HEK293 (cell line): ENCODE data around the gene SLC38A10.

Experiments used
- CTCF ChIA-PET: fragments of 350-600 bp; formaldehyde crosslinking; extraction: SDS; loops from one replicate; lab custom pipeline; 2021; ENCODE audit warnings: antibody characterized with exemption; lab: Yijun Ruan, JAX
- POLR2A ChIA-PET: fragments of 300-600 bp; formaldehyde crosslinking; extraction: SDS; loops from one replicate; lab custom pipeline; 2020; ENCODE audit warnings: antibody characterized with exemption, inconsistent platforms; lab: Yijun Ruan, JAX
- H3K27ac ChIP-seq: fragments of 200-500 bp; sonication (Bioruptor generic); 2 replicates; pipeline ENCODE4 v1.5.1; 2014; ENCODE audit warnings: low read depth, low read length, control low read depth, inconsistent platforms; ENCODE audit errors: extremely low read depth
- H3K36me3 ChIP-seq, 2 experiments: fragments of 200-500 bp in 1 of 2; sonication (Bioruptor generic) in 1 of 2; 1 replicate in 1 of 2; 2 replicates in 1 of 2; pipeline ENCODE4 v1.5.1; 2014 to 2017; ENCODE audit warnings: inconsistent platforms in 2 of 2, low read length in 2 of 2; ENCODE audit not compliant: control insufficient read depth in 2 of 2, insufficient read depth in 1 of 2
- H3K4me1 ChIP-seq: fragments of 200-500 bp; sonication (Bioruptor generic); 2 replicates; pipeline ENCODE4 v1.5.1; 2014; ENCODE audit warnings: mild to moderate bottlenecking, low read length, inconsistent platforms; ENCODE audit not compliant: control insufficient read depth, insufficient read depth
- H3K4me3 ChIP-seq: 2 replicates; pipeline ENCODE4 v1.5.1; 2011; ENCODE audit warnings: low read depth, mild to moderate bottlenecking, control low read depth, low read length, moderate library complexity
- H3K9me3 ChIP-seq: fragments of 200-500 bp; sonication (Bioruptor generic); 2 replicates; pipeline ENCODE4 v1.5.1; 2014; ENCODE audit warnings: low read depth, low read length, inconsistent platforms; ENCODE audit not compliant: control insufficient read depth, insufficient read depth
- BCL11A ChIP-seq: fragments of 450-650 bp; formaldehyde crosslinking; IDR thresholded peaks from 2 replicates; pipeline ENCODE4 v1.5.1; 2016; ENCODE audit warnings: low read depth, missing biosample characterization, missing genetic modification characterization
- BCL11B ChIP-seq: fragments of 450-650 bp; formaldehyde crosslinking; IDR thresholded peaks from 2 replicates; pipeline ENCODE4 v1.5.1; 2016; ENCODE audit warnings: low read depth, missing biosample characterization, missing genetic modification characterization
- EGR2 ChIP-seq: fragments of 450-650 bp; formaldehyde crosslinking; IDR thresholded peaks from 2 replicates; pipeline ENCODE4 v1.5.1; 2016; ENCODE audit warnings: low read depth, missing biosample characterization, missing genetic modification characterization
- KLF1 ChIP-seq: fragments of 450-650 bp; formaldehyde crosslinking; IDR thresholded peaks from 2 replicates; pipeline ENCODE4 v1.5.1; 2016; ENCODE audit warnings: missing biosample characterization, missing genetic modification characterization
- ZFHX2 ChIP-seq: fragments of 450-650 bp; formaldehyde crosslinking; conservative IDR thresholded peaks from 2 replicates; pipeline ENCODE4 v1.5.1; 2016; ENCODE audit warnings: missing biosample characterization, missing genetic modification characterization
- ZIC2 ChIP-seq: fragments of 450-650 bp; formaldehyde crosslinking; IDR thresholded peaks from 2 replicates; pipeline ENCODE4 v1.5.1; 2016; ENCODE audit warnings: missing biosample characterization, missing genetic modification characterization
- ZNF112 ChIP-seq: fragments of 450-650 bp; formaldehyde crosslinking; IDR thresholded peaks from 2 replicates; pipeline ENCODE4 v1.5.0; 2017; ENCODE audit warnings: missing biosample characterization, missing genetic modification characterization
- ZNF169 ChIP-seq: fragments of 450-650 bp; formaldehyde crosslinking; IDR thresholded peaks from 2 replicates; pipeline ENCODE4 v1.5.1; 2016; ENCODE audit warnings: missing biosample characterization, missing genetic modification characterization
- ZNF221 ChIP-seq: fragments of 450-650 bp; formaldehyde crosslinking; IDR thresholded peaks from 2 replicates; pipeline ENCODE4 v1.5.1; 2017; ENCODE audit warnings: missing biosample characterization, missing genetic modification characterization, borderline replicate concordance
- ZNF239 ChIP-seq: fragments of 450-650 bp; formaldehyde crosslinking; IDR thresholded peaks from 2 replicates; pipeline ENCODE4 v1.5.1; 2016; ENCODE audit warnings: missing biosample characterization, missing genetic modification characterization
- ZNF248 ChIP-seq: fragments of 450-650 bp; formaldehyde crosslinking; IDR thresholded peaks from 2 replicates; pipeline ENCODE4 v1.5.1; 2017; ENCODE audit warnings: missing biosample characterization, missing genetic modification characterization
- ZNF26 ChIP-seq: fragments of 450-650 bp; formaldehyde crosslinking; IDR thresholded peaks from 2 replicates; pipeline ENCODE4 v1.5.1; 2016; ENCODE audit warnings: missing biosample characterization, missing genetic modification characterization
- ZNF366 ChIP-seq: fragments of 450-650 bp; formaldehyde crosslinking; conservative IDR thresholded peaks from 2 replicates; pipeline ENCODE4 v1.5.1; 2016; ENCODE audit warnings: missing biosample characterization, missing genetic modification characterization
- ZNF544 ChIP-seq: fragments of 450-650 bp; formaldehyde crosslinking; IDR thresholded peaks from 2 replicates; pipeline ENCODE4 v1.5.0; 2017; ENCODE audit warnings: missing biosample characterization, missing genetic modification characterization
- ZNF585B ChIP-seq: fragments of 450-650 bp; formaldehyde crosslinking; IDR thresholded peaks from 2 replicates; pipeline ENCODE4 v1.5.1; 2016; ENCODE audit warnings: missing biosample characterization, missing genetic modification characterization
- TF ChIP-seq, protein P1 (sequence below): fragments of 450-650 bp; formaldehyde crosslinking; IDR thresholded peaks from 2 replicates; pipeline ENCODE4 v1.5.1; 2016; ENCODE audit warnings: missing biosample characterization, missing genetic modification characterization
- TF ChIP-seq, protein P2 (sequence below): fragments of 450-650 bp; formaldehyde crosslinking; IDR thresholded peaks from 2 replicates; pipeline ENCODE4 v1.5.1; 2016; ENCODE audit warnings: missing biosample characterization, missing genetic modification characterization
- TF ChIP-seq, protein P3 (sequence below): fragments of 450-650 bp; formaldehyde crosslinking; IDR thresholded peaks from 2 replicates; pipeline ENCODE4 v1.5.1; 2016; ENCODE audit warnings: missing biosample characterization, missing genetic modification characterization

Gene SLC38A10

GRCh38 chr17:81270279-81270678 lies 24.8 kb downstream of the SLC38A10 start:
- Histone ChIP-seq H3K9me3 (no peaks in the 10 kb centered on the region), H3K36me3 (peaks cover 22 to 89% of the 10 kb centered on the region in 2 experiments), H3K4me1 (no peaks in the 10 kb centered on the region), H3K4me3 (no peak overlapping the region)
- CTCF ChIA-PET: interaction anchor here (1.5 kb wide), 1 partner anchor 22 kb away, joined by 4 read pairs; no protein-coding TSS in a partner anchor
- POLR2A ChIA-PET: no interaction called here
- TF ChIP-seq, protein P1, sequence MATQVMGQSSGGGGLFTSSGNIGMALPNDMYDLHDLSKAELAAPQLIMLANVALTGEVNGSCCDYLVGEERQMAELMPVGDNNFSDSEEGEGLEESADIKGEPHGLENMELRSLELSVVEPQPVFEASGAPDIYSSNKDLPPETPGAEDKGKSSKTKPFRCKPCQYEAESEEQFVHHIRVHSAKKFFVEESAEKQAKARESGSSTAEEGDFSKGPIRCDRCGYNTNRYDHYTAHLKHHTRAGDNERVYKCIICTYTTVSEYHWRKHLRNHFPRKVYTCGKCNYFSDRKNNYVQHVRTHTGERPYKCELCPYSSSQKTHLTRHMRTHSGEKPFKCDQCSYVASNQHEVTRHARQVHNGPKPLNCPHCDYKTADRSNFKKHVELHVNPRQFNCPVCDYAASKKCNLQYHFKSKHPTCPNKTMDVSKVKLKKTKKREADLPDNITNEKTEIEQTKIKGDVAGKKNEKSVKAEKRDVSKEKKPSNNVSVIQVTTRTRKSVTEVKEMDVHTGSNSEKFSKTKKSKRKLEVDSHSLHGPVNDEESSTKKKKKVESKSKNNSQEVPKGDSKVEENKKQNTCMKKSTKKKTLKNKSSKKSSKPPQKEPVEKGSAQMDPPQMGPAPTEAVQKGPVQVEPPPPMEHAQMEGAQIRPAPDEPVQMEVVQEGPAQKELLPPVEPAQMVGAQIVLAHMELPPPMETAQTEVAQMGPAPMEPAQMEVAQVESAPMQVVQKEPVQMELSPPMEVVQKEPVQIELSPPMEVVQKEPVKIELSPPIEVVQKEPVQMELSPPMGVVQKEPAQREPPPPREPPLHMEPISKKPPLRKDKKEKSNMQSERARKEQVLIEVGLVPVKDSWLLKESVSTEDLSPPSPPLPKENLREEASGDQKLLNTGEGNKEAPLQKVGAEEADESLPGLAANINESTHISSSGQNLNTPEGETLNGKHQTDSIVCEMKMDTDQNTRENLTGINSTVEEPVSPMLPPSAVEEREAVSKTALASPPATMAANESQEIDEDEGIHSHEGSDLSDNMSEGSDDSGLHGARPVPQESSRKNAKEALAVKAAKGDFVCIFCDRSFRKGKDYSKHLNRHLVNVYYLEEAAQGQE: no peak
- TF ChIP-seq ZFHX2 (tag by site-specific recombination) (peak; percentile 71), ZIC2 (tag by site-specific recombination) (peak; percentile 51), EGR2 (tag by site-specific recombination) (peak; percentile 79; the same call in 1 of the 2 replicates)
- TF ChIP-seq, all 188 proteins: peak for 3
- H3K27ac ChIP-seq: no peak overlapping the region

GRCh38 chr17:81267390-81268067 lies 27.6 kb downstream of the SLC38A10 start:
- TF ChIP-seq BCL11B (tag by site-specific recombination) (no peak), ZNF366 (tag by site-specific recombination) (peak; percentile 39; the same call in 1 of the 2 replicates), KLF1 (tag by site-specific recombination) (no peak), BCL11A (no peak), ZNF221 (tag by site-specific recombination) (no peak), ZNF112 (tag by site-specific recombination) (no peak)
- TF ChIP-seq, protein P2, sequence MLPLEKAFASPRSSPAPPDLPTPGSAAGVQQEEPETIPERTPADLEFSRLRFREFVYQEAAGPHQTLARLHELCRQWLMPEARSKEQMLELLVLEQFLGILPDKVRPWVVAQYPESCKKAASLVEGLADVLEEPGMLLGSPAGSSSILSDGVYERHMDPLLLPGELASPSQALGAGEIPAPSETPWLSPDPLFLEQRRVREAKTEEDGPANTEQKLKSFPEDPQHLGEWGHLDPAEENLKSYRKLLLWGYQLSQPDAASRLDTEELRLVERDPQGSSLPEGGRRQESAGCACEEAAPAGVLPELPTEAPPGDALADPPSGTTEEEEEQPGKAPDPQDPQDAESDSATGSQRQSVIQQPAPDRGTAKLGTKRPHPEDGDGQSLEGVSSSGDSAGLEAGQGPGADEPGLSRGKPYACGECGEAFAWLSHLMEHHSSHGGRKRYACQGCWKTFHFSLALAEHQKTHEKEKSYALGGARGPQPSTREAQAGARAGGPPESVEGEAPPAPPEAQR: no peak
- ChIA-PET CTCF (interaction anchor here (0.6 to 0.9 kb wide), 4 partner anchors 11 to 23 kb away, joined by 3 to 4 read pairs (median 4); no protein-coding TSS in a partner anchor), POLR2A (no interaction called here)
- Histone ChIP-seq H3K4me1 (no peaks in the 10 kb centered on the region), H3K27ac (no peak overlapping the region), H3K4me3 (no peak overlapping the region), H3K36me3 (peaks cover 22 to 86% of the 10 kb centered on the region in 2 experiments), H3K9me3 (no peaks in the 10 kb centered on the region)

GRCh38 chr17:81265576-81265975 lies 29.5 kb downstream of the SLC38A10 start:
- peaks cover 22 to 91% of the 10 kb centered on the region in 2 experiments for H3K36me3 ChIP-seq
- H3K27ac ChIP-seq: no peak overlapping the region
- no peaks in the 10 kb centered on the region for H3K4me1 ChIP-seq
- ChIA-PET POLR2A (no interaction called here), CTCF (no interaction called here)
- H3K9me3 ChIP-seq: no peaks in the 10 kb centered on the region
- H3K4me3 ChIP-seq: no peak overlapping the region
- TF ChIP-seq ZNF366 (tag by site-specific recombination): no peak
- no peak for TF ChIP-seq ZNF26 (tag by site-specific recombination)
- TF ChIP-seq ZNF544 (tag by site-specific recombination): no peak
- no peak for TF ChIP-seq ZNF239 (tag by site-specific recombination)
- no peak for TF ChIP-seq ZNF585B (tag by site-specific recombination)
- no peak for TF ChIP-seq ZNF169
- TF ChIP-seq, protein P3, sequence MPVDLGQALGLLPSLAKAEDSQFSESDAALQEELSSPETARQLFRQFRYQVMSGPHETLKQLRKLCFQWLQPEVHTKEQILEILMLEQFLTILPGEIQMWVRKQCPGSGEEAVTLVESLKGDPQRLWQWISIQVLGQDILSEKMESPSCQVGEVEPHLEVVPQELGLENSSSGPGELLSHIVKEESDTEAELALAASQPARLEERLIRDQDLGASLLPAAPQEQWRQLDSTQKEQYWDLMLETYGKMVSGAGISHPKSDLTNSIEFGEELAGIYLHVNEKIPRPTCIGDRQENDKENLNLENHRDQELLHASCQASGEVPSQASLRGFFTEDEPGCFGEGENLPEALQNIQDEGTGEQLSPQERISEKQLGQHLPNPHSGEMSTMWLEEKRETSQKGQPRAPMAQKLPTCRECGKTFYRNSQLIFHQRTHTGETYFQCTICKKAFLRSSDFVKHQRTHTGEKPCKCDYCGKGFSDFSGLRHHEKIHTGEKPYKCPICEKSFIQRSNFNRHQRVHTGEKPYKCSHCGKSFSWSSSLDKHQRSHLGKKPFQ: no peak
- no peak for TF ChIP-seq ZNF248 (tag by site-specific recombination)
